T-helper 1 cell treated with Interleukin-12 subunit alpha and Interleukin-12 subunit beta and Interleukin-4 antibody, amounts not matched to agents 30 μg/mL and 1 μg/mL, for 36 hours (primary cell): Measurements from ENCODE around the gene OR2D2.
"Not testable (repeated sequence)": the region's sequence is repeated elsewhere in the genome, so short reads cannot be mapped to it uniquely, and the experiment has no call there.

Source experiments
- H3K27ac Mint-ChIP-seq: one replicate; pipeline ENCODE4 v1.8.0; 2021; ENCODE audit warnings: mild to moderate bottlenecking, mixed read lengths
- H3K27me3 Mint-ChIP-seq: one replicate; pipeline ENCODE4 v1.8.0; 2021; ENCODE audit warnings: low read depth, mixed read lengths
- H3K36me3 Mint-ChIP-seq: one replicate; pipeline ENCODE4 v1.8.0; 2021; ENCODE audit warnings: low read depth, mixed read lengths
- H3K4me1 Mint-ChIP-seq: one replicate; pipeline ENCODE4 v1.8.0; 2021; ENCODE audit warnings: low read depth, mixed read lengths
- H3K4me3 Mint-ChIP-seq: one replicate; pipeline ENCODE4 v1.8.0; 2021; ENCODE audit warnings: mild to moderate bottlenecking, moderate library complexity, mixed read lengths
- H3K9me3 Mint-ChIP-seq: one replicate; pipeline ENCODE4 v1.8.0; 2021; ENCODE audit warnings: mixed read lengths

Gene OR2D2, protein sequence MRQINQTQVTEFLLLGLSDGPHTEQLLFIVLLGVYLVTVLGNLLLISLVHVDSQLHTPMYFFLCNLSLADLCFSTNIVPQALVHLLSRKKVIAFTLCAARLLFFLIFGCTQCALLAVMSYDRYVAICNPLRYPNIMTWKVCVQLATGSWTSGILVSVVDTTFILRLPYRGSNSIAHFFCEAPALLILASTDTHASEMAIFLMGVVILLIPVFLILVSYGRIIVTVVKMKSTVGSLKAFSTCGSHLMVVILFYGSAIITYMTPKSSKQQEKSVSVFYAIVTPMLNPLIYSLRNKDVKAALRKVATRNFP

DNA sequence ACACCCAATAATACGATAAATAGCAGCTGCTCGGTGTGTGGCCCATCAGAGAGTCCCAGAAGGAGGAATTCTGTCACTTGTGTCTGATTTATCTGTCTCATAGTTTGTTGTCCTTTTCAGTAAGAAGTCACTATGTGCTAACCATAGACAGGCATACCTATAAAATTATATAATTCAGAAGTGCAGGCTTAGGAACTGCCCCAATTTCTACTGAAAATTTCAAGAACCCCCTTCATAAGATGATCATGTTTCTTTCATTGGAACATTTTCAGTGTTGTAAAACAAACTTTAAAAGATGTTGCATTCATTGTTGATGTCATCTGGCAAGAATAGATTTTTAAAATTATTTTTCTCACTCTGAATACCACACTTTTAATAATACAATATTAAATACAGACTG, at the start of gene OR2D2:
Gene OR2D2 (minus strand): TSS at position 101 of the 400 bp plus-strand sequence. CDS start 0 bp downstream, at position 101.
- Mint-ChIP-seq H3K9me3 (peaks cover 4% of the 10 kb centered on the region), H3K4me3 (no peak within 1 kb of the TSS), H3K36me3 (no peaks in the 10 kb centered on the region), H3K27me3 (no peaks in the 10 kb centered on the region), H3K27ac (no peak within 1 kb of the TSS), H3K4me1 (no peaks in the 10 kb centered on the region)

DNA sequence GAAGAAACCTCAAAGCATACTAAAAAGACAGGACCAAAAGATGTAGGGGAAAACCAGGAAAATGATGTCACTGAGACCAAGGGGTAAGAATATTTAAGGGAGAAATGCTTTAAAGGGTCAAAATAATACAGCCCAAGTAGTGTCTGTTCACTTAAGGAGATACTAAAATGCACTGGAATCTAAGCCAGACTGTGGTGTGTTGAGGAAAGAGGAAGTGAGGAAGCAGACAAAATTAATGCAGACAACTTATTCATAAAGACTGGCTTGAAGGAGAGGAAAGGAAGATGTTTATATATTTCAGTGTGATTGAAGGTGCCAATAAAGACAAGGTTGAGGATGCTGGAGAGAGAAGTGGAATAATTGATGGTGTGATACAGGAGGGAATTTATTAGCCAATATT, 49.7 kb upstream of the OR2D2 start:
- Mint-ChIP-seq H3K4me3 (no peak overlapping the region), H3K27me3 (no peaks in the 10 kb centered on the region), H3K27ac (no peak overlapping the region), H3K4me1 (no peaks in the 10 kb centered on the region), H3K9me3 (no peaks in the 10 kb centered on the region), H3K36me3 (peaks cover 2% of the 10 kb centered on the region)

DNA sequence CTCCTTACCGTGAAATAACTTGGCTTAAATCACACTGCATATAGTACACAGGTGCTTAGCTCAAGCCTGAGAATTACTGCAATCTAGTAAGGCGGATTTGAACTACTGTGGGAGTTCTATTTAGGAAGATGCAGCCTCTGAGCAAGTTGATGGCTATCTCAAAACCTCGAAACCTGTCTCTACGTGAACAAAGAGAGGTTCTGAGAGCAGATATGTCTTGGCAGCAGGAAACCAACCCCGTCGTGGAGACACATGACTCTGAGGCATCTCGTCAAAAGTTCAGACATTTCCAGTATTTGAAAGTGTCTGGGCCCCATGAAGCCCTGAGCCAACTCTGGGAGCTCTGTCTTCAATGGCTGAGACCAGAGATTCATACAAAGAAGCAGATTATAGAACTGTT, 39.8 kb upstream of the OR2D2 start:
- H3K27ac Mint-ChIP-seq = peak overlapping the region; percentile 81
- H3K4me1 Mint-ChIP-seq = peaks cover 23% of the 10 kb centered on the region
- H3K9me3 Mint-ChIP-seq = no peaks in the 10 kb centered on the region
- H3K4me3 Mint-ChIP-seq = peak overlapping the region; percentile 49
- H3K36me3 Mint-ChIP-seq = no peaks in the 10 kb centered on the region
- peaks cover 13% of the 10 kb centered on the region for H3K27me3 Mint-ChIP-seq

DNA sequence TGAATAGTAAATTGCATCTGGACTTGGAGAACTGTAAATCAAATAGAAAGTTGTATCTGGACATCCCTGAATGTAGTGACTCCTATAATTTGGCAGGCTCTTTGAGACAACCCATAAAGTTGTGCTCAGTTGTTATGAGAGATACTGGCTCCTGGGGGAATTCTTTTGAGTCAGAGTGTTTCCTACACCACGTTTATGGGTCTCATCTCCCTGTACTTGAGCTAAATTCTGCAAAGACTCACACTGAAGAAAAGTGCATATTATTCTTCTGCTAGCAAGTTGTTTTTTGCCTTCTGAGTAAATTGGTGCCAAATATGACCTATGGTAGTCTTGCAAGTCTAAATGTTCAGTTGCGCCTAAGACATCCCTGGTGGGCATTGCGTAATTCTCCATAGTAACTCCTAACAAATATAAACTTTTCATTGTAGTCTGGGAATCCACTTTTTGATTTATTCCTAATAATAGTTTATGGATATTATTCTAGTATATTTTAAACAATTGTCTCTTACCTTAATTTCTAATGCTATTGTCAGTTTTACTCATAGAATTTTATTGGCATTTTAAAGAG, 38.9 kb upstream of the OR2D2 start:
- peaks cover 23% of the 10 kb centered on the region for H3K4me1 Mint-ChIP-seq
- no peaks in the 10 kb centered on the region for H3K9me3 Mint-ChIP-seq
- H3K4me3 Mint-ChIP-seq = no peak overlapping the region
- H3K27ac Mint-ChIP-seq = no peak overlapping the region
- peaks cover 18% of the 10 kb centered on the region for H3K27me3 Mint-ChIP-seq
- H3K36me3 Mint-ChIP-seq = no peaks in the 10 kb centered on the region

DNA sequence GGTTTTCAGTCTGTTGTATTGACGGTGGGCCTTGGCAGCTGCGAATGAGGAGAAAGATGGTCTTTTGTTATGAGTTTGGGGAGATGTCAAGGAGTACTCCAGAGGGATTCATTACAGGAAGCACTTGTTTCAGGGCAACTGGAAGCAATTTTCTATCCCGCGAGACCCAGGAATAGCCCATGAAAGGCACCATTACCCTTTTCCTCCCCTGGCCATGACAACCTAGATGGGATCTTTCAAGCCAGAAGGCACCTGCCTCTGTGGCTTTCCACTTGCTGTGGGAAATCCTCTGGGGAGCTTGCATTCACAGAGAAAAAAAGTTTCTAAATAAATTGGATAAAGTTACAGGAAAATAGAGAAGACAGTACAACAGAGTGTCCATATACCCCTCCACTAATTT, 36.6 kb upstream of the OR2D2 start:
- Mint-ChIP-seq H3K4me3 (no peak overlapping the region), H3K9me3 (no peaks in the 10 kb centered on the region), H3K27ac (no peak overlapping the region), H3K36me3 (no peaks in the 10 kb centered on the region), H3K4me1 (peaks cover 31% of the 10 kb centered on the region), H3K27me3 (peaks cover 34% of the 10 kb centered on the region)

DNA sequence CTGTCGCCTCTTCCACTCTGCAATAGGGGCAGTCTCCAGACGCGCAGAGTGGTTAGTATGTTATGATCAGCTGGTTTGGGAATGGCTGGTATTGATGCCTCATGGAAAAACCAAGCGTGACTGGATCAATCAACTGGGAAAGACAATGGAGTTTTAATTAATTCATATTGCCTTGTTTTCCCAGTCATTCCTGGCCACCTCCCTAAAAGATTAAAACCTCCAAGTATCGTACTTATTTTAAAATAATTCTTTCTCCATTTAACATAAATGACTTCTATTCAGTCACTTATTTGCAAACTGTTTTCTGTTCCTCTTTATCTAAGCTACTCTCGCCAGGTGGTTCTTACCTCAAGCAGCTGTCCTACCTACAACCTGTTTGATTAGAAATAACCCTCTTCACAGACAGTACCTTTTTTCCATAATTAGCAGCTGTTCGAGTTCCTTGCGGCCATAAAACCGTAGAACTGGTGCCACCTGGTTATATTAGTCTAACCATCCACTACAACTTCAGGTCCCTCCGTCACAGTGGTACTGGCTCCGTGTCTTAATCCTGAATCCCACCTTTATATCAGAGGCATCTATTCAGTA, 34.8 kb upstream of the OR2D2 start:
- no peak overlapping the region for H3K27ac Mint-ChIP-seq
- no peaks in the 10 kb centered on the region for H3K36me3 Mint-ChIP-seq
- H3K4me1 Mint-ChIP-seq = peaks cover 21% of the 10 kb centered on the region
- H3K4me3 Mint-ChIP-seq = peak overlapping the region; percentile 85
- peaks cover 34% of the 10 kb centered on the region for H3K27me3 Mint-ChIP-seq
- no peaks in the 10 kb centered on the region for H3K9me3 Mint-ChIP-seq

DNA sequence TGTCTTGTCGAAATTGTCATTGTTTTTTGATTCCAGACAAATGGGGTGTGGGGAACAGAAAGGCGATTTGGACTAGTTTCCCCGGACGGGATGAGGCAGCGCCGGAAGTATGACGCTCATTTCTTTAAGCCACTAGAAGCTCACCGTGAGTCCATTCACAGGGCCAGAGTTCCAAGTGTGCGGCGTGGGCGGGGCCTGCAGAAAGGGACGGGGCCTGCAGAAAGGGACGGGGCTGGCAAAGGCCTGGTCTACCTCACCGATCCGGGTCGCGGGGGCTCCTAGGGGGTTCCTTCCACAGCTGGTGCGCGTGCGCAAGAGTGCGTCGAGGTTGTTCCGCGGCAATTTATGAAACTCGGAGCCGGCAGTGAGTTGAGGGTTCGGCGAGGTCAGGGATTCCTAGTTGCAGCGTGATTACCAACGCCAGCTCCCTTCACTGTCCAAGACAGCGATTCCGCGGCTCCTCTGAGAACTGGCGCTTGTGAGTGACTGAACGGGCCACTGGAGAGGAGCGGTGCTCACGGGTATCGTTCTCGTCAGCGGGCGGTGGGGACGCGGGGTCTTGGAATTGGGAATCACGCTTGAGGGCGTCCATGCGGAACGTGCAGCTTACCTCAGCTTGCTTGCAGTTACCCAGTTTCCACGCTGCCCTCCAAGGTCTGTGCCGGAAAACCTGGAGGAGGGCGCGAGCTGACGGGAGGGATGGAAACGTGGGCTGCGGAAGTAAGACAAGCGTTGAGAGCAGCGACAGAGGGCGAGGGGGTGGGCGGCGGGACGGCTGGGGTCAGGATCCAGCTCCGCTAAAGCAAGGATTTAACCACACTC, 34.1 kb upstream of the OR2D2 start, which contains the start of gene ZNF215:
Gene ZNF215 (plus strand): TSS at position 219 of the 822 bp plus-strand sequence. CDS start 5,847 bp downstream, outside the sequence.
- no peaks in the 10 kb centered on the region for H3K9me3 Mint-ChIP-seq
- H3K4me1 Mint-ChIP-seq = peaks cover 19% of the 10 kb centered on the region
- H3K27me3 Mint-ChIP-seq = peaks cover 34% of the 10 kb centered on the region
- H3K4me3 Mint-ChIP-seq = peak within 1 kb of the TSS; percentile 85
- no peaks in the 10 kb centered on the region for H3K36me3 Mint-ChIP-seq
- peak within 1 kb of the TSS; percentile 11 for H3K27ac Mint-ChIP-seq

DNA sequence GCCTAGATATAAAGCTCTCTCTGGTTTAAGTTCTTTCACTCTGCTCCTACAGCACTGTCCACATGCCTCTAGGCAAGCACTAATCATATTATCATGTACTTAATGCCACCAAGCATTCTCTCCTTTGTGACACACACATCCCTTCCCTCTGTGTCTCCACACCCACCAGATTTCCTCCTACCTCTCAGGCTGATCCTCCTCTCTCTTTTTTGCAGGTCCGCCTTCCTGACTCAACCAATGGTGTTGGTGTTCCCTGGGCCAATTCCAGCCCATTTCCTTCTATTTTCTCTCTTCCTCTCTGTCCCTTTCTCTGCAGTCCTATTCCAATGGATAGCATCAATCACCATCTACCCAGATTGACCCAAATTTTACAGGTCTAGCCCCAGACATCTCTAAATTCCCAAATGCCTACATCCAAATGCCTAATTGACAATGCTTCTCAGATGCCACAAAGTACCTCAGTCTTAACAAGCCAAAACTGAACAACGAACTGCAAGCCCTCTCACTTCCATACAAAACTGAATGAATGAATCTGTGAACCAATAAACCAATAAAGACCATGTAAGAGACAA, 33.4 kb upstream of the OR2D2 start:
- Mint-ChIP-seq H3K36me3 (no peaks in the 10 kb centered on the region), H3K27ac (peak overlapping the region; percentile 11), H3K27me3 (peaks cover 34% of the 10 kb centered on the region), H3K4me3 (peak overlapping the region; percentile 85), H3K4me1 (peaks cover 19% of the 10 kb centered on the region), H3K9me3 (no peaks in the 10 kb centered on the region)

DNA sequence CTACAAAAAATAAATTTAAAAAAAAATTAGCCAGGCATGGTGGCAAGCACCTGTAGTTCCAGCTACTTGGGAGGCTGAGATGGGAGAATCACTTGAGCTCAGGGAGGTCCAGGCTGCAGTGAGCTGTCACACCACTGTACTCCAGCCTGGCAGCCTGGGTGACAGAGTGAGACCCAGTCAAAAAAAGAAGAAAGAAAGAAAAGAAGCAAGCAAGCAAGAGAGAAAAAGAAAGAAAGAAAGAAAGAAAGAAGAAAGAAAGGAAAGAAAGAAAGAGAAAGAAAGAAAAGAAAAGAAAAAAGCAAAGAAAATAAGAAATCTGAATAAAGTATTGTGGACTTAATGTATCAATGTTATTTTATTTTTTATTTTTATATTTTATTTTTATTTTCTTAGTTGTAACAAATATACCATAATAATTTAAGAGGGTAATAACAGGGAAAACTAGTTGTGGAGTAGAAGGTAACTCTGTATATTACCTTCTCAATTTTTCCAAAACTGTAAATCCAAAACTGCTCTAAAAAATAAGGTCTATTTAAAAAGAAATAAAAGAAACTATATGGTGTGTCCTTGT, 32.8 kb upstream of the OR2D2 start:
- H3K27me3 Mint-ChIP-seq = peaks cover 34% of the 10 kb centered on the region
- H3K4me3 Mint-ChIP-seq = peak overlapping the region; percentile 29
- H3K27ac Mint-ChIP-seq = no peak overlapping the region
- H3K9me3 Mint-ChIP-seq = no peaks in the 10 kb centered on the region
- peaks cover 19% of the 10 kb centered on the region for H3K4me1 Mint-ChIP-seq
- H3K36me3 Mint-ChIP-seq = no peaks in the 10 kb centered on the region

DNA sequence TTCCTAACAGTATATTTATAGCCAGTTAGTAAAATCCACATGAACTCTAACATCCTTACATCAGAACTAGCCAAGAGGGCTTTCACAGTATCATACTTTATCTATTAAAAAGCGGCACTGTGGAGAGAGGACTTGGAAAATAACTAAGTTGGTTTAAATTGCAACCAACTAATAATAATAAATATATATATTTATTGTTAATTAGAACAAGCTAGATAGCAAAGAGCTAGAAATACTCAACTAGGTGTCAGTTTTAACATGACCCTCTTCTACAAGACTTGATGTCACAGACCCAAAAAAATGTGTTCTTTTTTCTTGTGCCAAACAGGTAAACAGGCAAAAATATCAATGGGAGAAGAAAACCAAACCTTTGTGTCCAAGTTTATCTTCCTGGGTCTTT, 28.4 kb upstream of the OR2D2 start, which contains the start of gene OR2D3:
Gene OR2D3 (plus strand): TSS at position 301 of the 400 bp plus-strand sequence. CDS start 0 bp downstream, at position 301.
- Mint-ChIP-seq H3K9me3 (peaks cover 3% of the 10 kb centered on the region), H3K4me1 (peaks cover 3% of the 10 kb centered on the region), H3K4me3 (no peak within 1 kb of the TSS), H3K27ac (no peak within 1 kb of the TSS), H3K36me3 (no peaks in the 10 kb centered on the region), H3K27me3 (peaks cover 11% of the 10 kb centered on the region)

DNA sequence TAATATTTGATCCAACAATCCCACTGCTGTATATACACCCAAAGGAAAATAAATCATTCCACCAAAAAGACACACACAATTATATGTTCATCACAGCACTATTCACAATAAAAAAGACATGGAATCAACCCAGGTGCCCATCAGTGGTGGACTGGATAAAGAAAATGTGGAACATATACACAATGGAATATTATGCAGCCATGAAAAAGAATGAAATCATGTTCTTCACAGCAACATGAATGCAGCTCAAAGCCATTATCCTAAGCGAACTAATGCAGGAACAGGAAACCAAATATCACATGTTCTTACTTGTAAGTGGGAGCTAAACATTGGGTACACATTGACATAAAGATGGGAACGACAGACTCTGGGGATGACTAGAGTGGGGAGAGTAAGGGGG, 27.4 kb upstream of the OR2D2 start:
- H3K9me3 Mint-ChIP-seq = peaks cover 3% of the 10 kb centered on the region
- H3K27me3 Mint-ChIP-seq = peaks cover 3% of the 10 kb centered on the region
- no peak overlapping the region for H3K27ac Mint-ChIP-seq
- H3K4me3 Mint-ChIP-seq = no peak overlapping the region
- H3K36me3 Mint-ChIP-seq = no peaks in the 10 kb centered on the region
- H3K4me1 Mint-ChIP-seq = no peaks in the 10 kb centered on the region

DNA sequence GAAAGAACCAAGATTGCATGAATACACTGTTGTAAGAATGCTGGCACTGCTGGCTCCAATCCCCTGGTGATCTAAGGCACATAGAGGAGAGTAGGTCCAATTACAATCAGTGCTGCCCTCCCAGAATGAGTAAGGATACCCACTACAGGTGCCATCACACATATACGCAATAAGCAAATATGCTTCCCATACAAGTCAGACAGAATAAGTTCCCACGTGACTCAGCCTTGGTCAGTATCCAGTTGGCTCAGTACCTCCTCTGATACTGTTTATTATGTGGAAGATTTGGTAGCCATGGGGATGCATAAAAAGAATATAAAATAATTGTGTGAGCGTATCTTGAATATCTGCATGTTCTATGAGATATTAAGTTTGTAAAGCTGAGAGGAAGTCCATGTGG, 19.6 kb upstream of the OR2D2 start:
- Mint-ChIP-seq H3K36me3 (no peaks in the 10 kb centered on the region), H3K4me3 (no peak overlapping the region), H3K27me3 (no peaks in the 10 kb centered on the region), H3K27ac (no peak overlapping the region), H3K9me3 (no peaks in the 10 kb centered on the region), H3K4me1 (no peaks in the 10 kb centered on the region)

DNA sequence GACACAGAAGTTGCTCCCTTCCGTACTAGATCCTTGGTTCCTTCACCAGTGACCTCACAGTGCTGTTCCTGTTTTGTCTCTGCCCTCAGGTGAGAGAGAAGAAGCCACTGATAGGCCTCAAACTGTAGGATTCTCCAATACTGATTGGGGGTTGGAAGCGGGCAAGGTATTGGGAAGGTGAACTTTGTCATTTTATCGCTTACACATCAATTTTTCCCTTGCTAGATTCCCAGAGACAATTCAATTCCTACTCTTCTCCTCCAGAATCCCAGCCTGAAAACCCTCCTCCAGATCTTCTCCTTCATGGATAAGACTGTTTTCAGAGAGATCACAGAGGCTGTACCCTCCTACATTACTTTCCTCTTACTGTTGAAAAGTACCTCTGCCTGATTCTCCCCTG, 19.1 kb upstream of the OR2D2 start:
- Mint-ChIP-seq H3K4me3 (no peak overlapping the region), H3K27ac (no peak overlapping the region), H3K4me1 (no peaks in the 10 kb centered on the region), H3K36me3 (no peaks in the 10 kb centered on the region), H3K9me3 (no peaks in the 10 kb centered on the region), H3K27me3 (no peaks in the 10 kb centered on the region)

DNA sequence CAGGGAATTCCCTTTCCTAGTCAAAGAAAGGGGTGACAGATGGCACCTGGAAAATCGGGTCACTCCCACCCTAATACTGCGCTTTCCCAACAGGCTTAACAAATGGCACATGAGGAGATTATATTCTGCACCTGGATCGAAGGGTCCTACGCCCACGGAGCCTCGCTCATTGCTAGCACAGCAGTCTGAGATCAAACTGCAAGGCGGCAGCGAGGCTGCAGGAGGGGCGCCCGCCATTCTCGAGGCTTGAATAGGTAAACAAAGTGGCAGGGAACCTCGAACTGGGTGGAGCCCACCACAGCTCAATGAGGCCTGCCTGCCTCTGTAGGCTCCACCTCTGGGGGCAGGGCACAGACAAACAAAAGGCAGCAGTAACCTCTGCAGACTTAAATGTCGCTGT, 12.5 kb upstream of the OR2D2 start:
- not testable (repeated sequence) for H3K4me1 Mint-ChIP-seq, H3K9me3 Mint-ChIP-seq, H3K36me3 Mint-ChIP-seq, H3K27me3 Mint-ChIP-seq, H3K27ac Mint-ChIP-seq, H3K4me3 Mint-ChIP-seq
